ENCODE results near the gene CLDN10. TPM values are rescaled to one million over a fixed set of nuclear protein-coding genes. Genes with fewer than 3 reads are reported as not detected.

The CLDN10 gene
- total RNA-seq, 1 donor from 2014 or later, result 3.0 TPM

DNA sequence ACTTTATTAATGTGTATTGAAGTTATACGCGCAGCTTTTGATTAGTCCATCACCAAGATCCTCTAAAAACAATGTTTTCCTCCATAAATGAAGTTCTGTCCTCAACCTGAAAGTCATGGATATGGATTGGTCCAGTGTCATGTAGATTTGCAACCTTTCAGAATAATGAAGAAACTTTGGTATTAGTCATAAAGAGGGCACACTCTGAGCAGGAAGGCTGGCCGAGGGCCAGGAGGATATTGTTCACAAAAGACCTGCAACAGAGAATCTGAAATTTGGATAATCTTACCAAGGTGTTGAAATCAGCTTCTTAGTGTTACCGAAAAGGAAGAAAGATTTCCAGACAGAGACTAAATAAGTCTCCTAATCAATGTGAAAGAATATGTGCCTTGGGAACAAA, 20.7 kb downstream of the CLDN10 start:
- DNase-seq (ENCODE audit: low spot score, unreplicated experiment), result no peak
- peaks cover 2% of the 10 kb centered on the region for H3K9me3 Mint-ChIP-seq (ENCODE audit: low read depth)
- H3K36me3 Mint-ChIP-seq (ENCODE audit: insufficient read depth), result peaks cover 2% of the 10 kb centered on the region
- TF ChIP-seq, protein P1, sequence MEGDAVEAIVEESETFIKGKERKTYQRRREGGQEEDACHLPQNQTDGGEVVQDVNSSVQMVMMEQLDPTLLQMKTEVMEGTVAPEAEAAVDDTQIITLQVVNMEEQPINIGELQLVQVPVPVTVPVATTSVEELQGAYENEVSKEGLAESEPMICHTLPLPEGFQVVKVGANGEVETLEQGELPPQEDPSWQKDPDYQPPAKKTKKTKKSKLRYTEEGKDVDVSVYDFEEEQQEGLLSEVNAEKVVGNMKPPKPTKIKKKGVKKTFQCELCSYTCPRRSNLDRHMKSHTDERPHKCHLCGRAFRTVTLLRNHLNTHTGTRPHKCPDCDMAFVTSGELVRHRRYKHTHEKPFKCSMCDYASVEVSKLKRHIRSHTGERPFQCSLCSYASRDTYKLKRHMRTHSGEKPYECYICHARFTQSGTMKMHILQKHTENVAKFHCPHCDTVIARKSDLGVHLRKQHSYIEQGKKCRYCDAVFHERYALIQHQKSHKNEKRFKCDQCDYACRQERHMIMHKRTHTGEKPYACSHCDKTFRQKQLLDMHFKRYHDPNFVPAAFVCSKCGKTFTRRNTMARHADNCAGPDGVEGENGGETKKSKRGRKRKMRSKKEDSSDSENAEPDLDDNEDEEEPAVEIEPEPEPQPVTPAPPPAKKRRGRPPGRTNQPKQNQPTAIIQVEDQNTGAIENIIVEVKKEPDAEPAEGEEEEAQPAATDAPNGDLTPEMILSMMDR (IDR thresholded peaks at IDR 0.05; ENCODE audit: unreplicated experiment), result no peak
- peaks cover 17% of the 10 kb centered on the region for H3K4me1 Mint-ChIP-seq (ENCODE audit: low read depth)
- H3K4me3 Mint-ChIP-seq (ENCODE audit: low read depth), result no peak overlapping the region
- no peak overlapping the region for H3K27ac Mint-ChIP-seq
- no peaks in the 10 kb centered on the region for H3K27me3 Mint-ChIP-seq

DNA sequence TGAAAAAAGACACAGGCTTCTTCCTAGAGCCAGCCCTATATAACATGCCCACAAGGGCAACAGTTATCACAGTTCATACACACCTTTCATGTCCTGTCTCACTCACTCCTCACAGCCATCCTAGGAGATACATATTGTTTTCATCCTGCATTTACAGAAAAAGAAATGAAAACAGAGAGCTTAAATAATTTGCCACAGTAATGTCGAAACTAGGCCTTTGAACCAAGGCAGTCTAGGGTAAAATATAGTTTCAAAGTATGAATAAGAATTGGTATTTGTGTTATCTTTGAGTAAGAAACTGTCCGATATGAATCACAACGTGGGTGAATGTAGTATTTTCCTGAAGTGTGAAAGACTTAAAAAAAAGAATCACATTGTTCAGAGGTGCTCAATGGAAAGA, 26.8 kb downstream of the CLDN10 start:
- H3K4me3 Mint-ChIP-seq (ENCODE audit: low read depth), result no peak overlapping the region
- TF ChIP-seq, protein P1 (IDR thresholded peaks at IDR 0.05; ENCODE audit: unreplicated experiment), result no peak

DNA sequence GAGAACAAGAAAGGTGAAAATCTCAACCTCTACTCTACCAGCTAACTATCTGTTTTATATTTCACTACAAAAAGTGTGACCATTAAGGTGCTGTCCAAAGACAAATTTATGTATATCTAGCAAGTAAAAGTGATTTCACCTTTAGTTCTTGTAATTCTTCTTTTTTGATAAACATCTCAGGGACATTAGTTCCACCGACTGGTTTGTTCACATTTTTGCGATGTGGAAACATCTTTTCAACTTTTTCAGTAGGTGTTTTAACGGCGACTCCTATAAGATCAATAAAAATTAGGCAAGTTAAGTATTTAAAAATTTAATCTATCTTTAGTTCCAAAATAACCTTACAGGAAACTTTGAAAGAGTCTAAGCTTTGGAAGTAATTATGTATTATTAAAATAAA, 33.3 kb downstream of the CLDN10 start:
- no peaks in the 10 kb centered on the region for H3K4me1 Mint-ChIP-seq (ENCODE audit: low read depth)
- TF ChIP-seq, protein P1 (IDR thresholded peaks at IDR 0.05; ENCODE audit: unreplicated experiment), result no peak
- no peaks in the 10 kb centered on the region for H3K27me3 Mint-ChIP-seq
- no peak for DNase-seq (ENCODE audit: low spot score, unreplicated experiment)
- H3K4me3 Mint-ChIP-seq (ENCODE audit: low read depth), result no peak overlapping the region
- H3K27ac Mint-ChIP-seq, result no peak overlapping the region
- H3K36me3 Mint-ChIP-seq (ENCODE audit: insufficient read depth), result peaks cover 43% of the 10 kb centered on the region
- H3K9me3 Mint-ChIP-seq (ENCODE audit: low read depth), result no peaks in the 10 kb centered on the region

More for the DNA sequence above, 26.8 kb downstream of the CLDN10 start:
- Mint-ChIP-seq H3K27ac (no peak overlapping the region), H3K36me3 (ENCODE audit: insufficient read depth) (peaks cover 25% of the 10 kb centered on the region), H3K4me1 (ENCODE audit: low read depth) (peaks cover 15% of the 10 kb centered on the region), H3K9me3 (ENCODE audit: low read depth) (no peaks in the 10 kb centered on the region), H3K27me3 (no peaks in the 10 kb centered on the region)
- no peak for DNase-seq (ENCODE audit: low spot score, unreplicated experiment)

DNA sequence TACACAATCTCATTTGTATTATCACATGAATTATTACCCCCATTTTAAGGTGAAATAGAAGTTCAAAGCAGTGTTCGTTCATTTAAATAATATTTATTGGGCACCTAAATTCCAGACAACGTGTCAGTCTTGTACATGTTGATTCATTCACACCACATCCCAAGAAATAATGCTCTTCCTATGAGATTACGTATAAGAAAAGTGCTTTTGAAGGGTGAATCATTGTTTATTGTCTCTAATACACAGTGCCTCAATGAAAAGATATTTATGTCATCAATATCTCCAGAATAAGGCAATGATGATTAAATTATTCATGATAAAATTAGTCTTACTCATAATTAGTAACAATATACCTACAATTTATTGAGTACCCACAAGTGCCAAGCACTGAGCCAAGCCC, 35.6 kb downstream of the CLDN10 start:
- H3K9me3 Mint-ChIP-seq (ENCODE audit: low read depth), result no peaks in the 10 kb centered on the region
- no peaks in the 10 kb centered on the region for H3K27me3 Mint-ChIP-seq
- TF ChIP-seq, protein P1 (IDR thresholded peaks at IDR 0.05; ENCODE audit: unreplicated experiment), result no peak
- peaks cover 42% of the 10 kb centered on the region for H3K36me3 Mint-ChIP-seq (ENCODE audit: insufficient read depth)
- no peak overlapping the region for H3K4me3 Mint-ChIP-seq (ENCODE audit: low read depth)
- no peak for DNase-seq (ENCODE audit: low spot score, unreplicated experiment)
- H3K4me1 Mint-ChIP-seq (ENCODE audit: low read depth), result no peaks in the 10 kb centered on the region
- H3K27ac Mint-ChIP-seq, result no peak overlapping the region

DNA sequence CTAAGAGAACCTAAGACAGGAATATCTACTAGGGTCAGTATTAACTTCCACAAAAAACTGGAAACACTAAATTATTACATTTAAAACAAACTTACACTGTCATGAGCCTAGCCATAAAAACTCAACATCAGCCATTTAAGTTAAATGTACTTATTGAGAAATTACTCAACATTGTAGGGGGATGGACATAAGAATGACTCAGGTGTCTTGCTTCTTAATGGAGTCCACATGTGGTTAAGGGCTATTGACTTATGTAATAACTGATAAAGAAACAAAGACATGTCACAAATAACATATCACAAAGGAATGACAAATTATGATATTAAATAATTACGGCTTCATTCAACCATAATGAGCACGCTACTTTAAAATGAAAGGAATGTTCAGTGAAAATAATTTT, 36.2 kb downstream of the CLDN10 start:
- TF ChIP-seq, protein P1 (IDR thresholded peaks at IDR 0.05; ENCODE audit: unreplicated experiment), result no peak
- Mint-ChIP-seq H3K4me3 (ENCODE audit: low read depth) (no peak overlapping the region), H3K27me3 (no peaks in the 10 kb centered on the region), H3K36me3 (ENCODE audit: insufficient read depth) (peaks cover 42% of the 10 kb centered on the region), H3K27ac (no peak overlapping the region), H3K4me1 (ENCODE audit: low read depth) (peaks cover 4% of the 10 kb centered on the region), H3K9me3 (ENCODE audit: low read depth) (no peaks in the 10 kb centered on the region)
- no peak for DNase-seq (ENCODE audit: low spot score, unreplicated experiment)

Measured in progenitor cell of endocrine pancreas (in vitro differentiated cells).